ENCODE measurements around the gene SRSF2. TPM values are rescaled to one million over a fixed set of nuclear protein-coding genes. Genes with fewer than 3 reads are reported as not detected.

The SRSF2 gene
- total RNA-seq, 2 donors from 2014 or later: 258 to 301 TPM

GRCh38 chr17:76688165-76688622, 48.9 kb downstream of the SRSF2 start:
- DNase-seq (no peak), ATAC-seq (no peak)
- H3K27me3 ChIP-seq: no peaks in the 10 kb centered on the region
- H3K36me3 ChIP-seq (replicated peaks in 1 of 2; ENCODE audit: insufficient read depth in 1 of 2, low read depth in 2 of 2): no peaks in the 10 kb centered on the region
- intact Hi-C loops (cut with DNase I): no loop called here
- H3K4me3 ChIP-seq: no peak overlapping the region
- TF ChIP-seq POLR2A (IDR thresholded peaks at IDR 0.05) (no peak), CTCF (IDR thresholded peaks at IDR 0.05) (no peak)
- peak overlapping the region; percentile 25 to 65 (median 60) for H3K27ac ChIP-seq
- H3K9me3 ChIP-seq: no peaks in the 10 kb centered on the region
- H3K4me1 ChIP-seq: peaks cover 15% of the 10 kb centered on the region
- 71 to 74% methylated on average over 1 to 11 of the region's 11 CpGs for WGBS, 2 donors

- Histone ChIP-seq H3K36me3 (replicated peaks in 1 of 2; ENCODE audit: insufficient read depth in 1 of 2, low read depth in 2 of 2) (no peaks in the 10 kb centered on the region), H3K27me3 (no peaks in the 10 kb centered on the region), H3K4me3 (no peak overlapping the region), H3K4me1 (peaks cover 15% of the 10 kb centered on the region), H3K27ac (peak overlapping the region; percentile 25 to 65 (median 60)), H3K9me3 (no peaks in the 10 kb centered on the region)
- 80 to 85% methylated on average over 26 of the region's 26 CpGs for WGBS, 2 donors
- peak; percentile 21 for ATAC-seq
- no peak for TF ChIP-seq POLR2A (IDR thresholded peaks at IDR 0.05)
- no peak for TF ChIP-seq CTCF (IDR thresholded peaks at IDR 0.05)
- intact Hi-C loops (cut with DNase I): no loop called here
- peak in 2 of 4 donors; percentile 45 to 60 for DNase-seq
Measured at GRCh38 chr17:76687298-76688164, 49.6 kb downstream of the SRSF2 start.

- no peak overlapping the region for H3K4me3 ChIP-seq
- TF ChIP-seq POLR2A (IDR thresholded peaks at IDR 0.05): no peak
- no peak for TF ChIP-seq CTCF (IDR thresholded peaks at IDR 0.05)
- H3K27me3 ChIP-seq: no peaks in the 10 kb centered on the region
- H3K9me3 ChIP-seq: no peaks in the 10 kb centered on the region
- intact Hi-C loops (cut with DNase I): no loop called here
- WGBS, 2 donors: 70 to 74% methylated on average over 13 to 14 of the region's 15 CpGs
- peak overlapping the region; percentile 5 to 59 (median 12) for H3K27ac ChIP-seq
- H3K4me1 ChIP-seq: peaks cover 15% of the 10 kb centered on the region
- no peaks in the 10 kb centered on the region for H3K36me3 ChIP-seq (replicated peaks in 1 of 2; ENCODE audit: insufficient read depth in 1 of 2, low read depth in 2 of 2)
- no peak for DNase-seq
- ATAC-seq: no peak
Measured at GRCh38 chr17:76686538-76687297, 50.4 kb downstream of the SRSF2 start.

GRCh38 chr17:76685846-76686245, 51.3 kb downstream of the SRSF2 start:
- intact Hi-C loops (cut with DNase I): no loop called here
- DNase-seq: no peak
- WGBS, 2 donors: 80 to 87% methylated on average over 3 to 8 of the region's 8 CpGs
- H3K4me3 ChIP-seq: no peak overlapping the region
- ATAC-seq: no peak
- H3K4me1 ChIP-seq: peaks cover 19% of the 10 kb centered on the region
- no peak overlapping the region for H3K27ac ChIP-seq
- no peaks in the 10 kb centered on the region for H3K27me3 ChIP-seq
- H3K36me3 ChIP-seq (replicated peaks in 1 of 2; ENCODE audit: insufficient read depth in 1 of 2, low read depth in 2 of 2): no peaks in the 10 kb centered on the region
- TF ChIP-seq POLR2A (IDR thresholded peaks at IDR 0.05): no peak
- TF ChIP-seq CTCF (IDR thresholded peaks at IDR 0.05): no peak
- H3K9me3 ChIP-seq: no peaks in the 10 kb centered on the region

Data from body of pancreas (tissue), 4 donors.